GM10847 (cell line): Measurements from ENCODE around the gene PROS1.

ENCODE experiments used
- POLR2A ChIP-seq: IDR thresholded peaks from 2 replicates; pipeline ENCODE4 v1.6.1; 2011; ENCODE audit not compliant: insufficient read length; ENCODE audit errors: extremely low read depth

Gene PROS1

DNA sequence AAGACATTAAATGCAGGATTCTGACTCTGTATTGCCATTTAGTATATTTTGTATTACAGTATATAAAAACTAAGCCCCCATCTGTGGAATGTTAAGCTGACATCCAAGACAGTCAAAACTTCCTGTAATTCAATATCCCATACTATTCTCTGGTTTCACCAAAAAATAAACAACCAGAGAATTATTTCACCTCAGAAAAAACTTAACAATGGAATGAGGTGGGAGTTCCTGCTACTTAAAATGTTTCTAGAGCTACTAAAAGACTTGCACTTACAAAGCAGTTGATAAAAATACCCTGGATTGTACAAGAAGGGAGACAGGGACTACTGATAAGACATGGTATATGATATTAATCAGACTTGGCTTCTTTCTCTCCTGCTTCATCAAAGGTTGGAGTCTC is 14.6 kb upstream of the PROS1 start:
- TF ChIP-seq POLR2A: no peak

DNA sequence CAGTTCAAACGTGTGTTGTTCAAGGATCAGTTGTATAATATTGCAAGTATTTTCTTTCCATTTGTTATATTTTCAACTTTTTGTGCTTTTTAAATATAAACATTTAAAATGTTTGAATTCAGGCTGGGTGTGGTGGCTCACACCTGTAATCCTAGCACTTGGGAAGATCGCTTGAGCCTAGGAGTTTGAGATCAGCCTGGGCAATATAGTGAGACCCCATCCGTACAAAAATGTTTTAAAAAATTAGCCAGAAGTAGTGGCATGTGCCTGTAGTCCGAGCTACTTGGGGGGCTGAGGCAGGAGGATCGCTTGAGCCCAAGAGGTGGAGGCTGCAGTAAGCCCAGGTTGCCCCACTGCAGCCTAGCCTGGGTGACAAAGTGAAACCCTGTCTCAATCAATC is 10.9 kb upstream of the PROS1 start:
- TF ChIP-seq POLR2A: no peak

GRCh38 chr3:93983408-93983807 is 9.7 kb upstream of the PROS1 start:
- no peak for TF ChIP-seq POLR2A

DNA sequence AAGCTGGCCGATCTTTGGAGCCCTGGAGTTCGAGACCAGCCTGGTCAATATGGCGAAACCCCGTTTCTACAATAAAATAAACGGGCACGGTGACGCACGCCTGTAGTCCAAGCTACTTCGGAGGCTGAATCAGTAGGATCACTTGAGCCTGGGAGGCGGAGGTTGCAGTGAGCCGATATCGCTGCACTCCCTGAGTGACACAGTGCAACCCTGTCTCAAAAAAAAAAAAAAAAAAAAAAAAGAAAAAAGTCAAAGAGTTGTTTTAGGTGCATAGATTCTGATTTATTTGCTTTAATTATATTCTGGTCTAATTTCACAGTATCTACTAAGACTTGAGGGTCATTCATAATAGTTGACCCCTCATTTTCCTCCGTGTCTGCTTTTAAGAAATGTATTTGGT is 8.0 kb upstream of the PROS1 start:
- TF ChIP-seq POLR2A: no peak

- TF ChIP-seq POLR2A: peak; percentile 43
Measured at GRCh38 chr3:93979850-93980676, 6.4 kb upstream of the PROS1 start, which contains the start of gene ARL13B. ARL13B (plus strand) TSS chr3:93980155; CDS start chr3:93980424, 269 bp downstream.

- TF ChIP-seq POLR2A: no peak
Measured at GRCh38 chr3:93969997-93970396, 3.7 kb downstream of the PROS1 start.

DNA sequence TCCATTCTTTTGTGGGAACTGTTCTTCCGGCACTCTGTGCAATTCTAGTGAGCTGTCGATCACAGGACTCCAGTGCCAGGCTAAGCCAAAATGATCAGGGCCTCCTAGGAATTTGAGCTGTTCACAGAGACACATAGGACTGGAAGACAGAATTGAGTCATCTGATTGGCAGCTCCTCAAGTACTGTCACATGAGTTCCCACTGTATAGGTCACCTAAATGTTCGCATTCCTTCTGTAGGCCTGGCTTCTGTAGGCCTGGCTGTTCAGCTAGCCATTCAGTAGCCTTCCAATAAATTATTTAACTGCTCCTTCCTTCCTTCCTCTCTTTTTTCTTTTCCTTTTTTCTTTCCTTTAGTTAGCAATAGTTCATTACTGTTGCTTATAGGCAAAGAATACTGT is 4.3 kb downstream of the PROS1 start:
- TF ChIP-seq POLR2A: no peak

GRCh38 chr3:93962798-93963197 is 10.9 kb downstream of the PROS1 start:
- no peak for TF ChIP-seq POLR2A

- no peak for TF ChIP-seq POLR2A
Measured at GRCh38 chr3:93961489-93961888, 12.2 kb downstream of the PROS1 start.

DNA sequence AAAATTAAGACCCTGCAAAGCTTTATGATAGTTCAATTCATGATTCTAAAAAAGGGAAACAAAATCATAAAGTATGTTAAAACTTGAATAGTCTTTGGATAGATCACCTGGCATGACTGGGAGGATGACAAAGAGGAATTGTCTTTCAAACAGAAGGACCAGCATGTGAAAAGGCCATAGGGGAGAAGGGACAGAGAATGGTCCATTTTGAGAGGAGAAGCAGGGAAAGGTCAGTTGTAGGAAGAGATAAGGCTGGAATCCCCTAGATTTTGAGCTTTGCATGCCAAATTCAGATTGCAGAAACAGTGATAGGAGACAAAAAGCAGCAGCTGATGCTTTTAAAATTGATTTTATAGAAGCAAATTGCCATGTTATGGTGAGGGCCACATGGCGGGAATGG is 12.7 kb downstream of the PROS1 start:
- TF ChIP-seq POLR2A: no peak

DNA sequence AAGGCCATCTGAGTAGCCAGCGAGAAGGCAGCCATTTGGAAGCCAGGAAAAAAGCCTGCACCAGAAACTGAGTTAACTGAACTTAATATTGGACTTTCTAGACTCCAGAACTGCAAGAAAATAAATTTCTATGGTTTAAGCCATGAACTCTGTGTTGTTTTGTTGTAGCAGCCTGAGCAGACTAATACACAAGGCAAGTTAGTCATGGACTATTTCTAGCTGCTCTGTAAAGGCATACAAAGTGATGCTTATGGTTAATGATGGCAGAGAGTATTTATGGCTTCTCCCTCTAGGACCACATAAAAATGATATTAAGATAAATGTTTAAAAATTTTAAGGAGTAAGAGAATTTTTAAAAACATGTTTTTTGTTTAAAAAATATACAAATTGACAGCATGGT is 37.1 kb downstream of the PROS1 start:
- TF ChIP-seq POLR2A: no peak

DNA sequence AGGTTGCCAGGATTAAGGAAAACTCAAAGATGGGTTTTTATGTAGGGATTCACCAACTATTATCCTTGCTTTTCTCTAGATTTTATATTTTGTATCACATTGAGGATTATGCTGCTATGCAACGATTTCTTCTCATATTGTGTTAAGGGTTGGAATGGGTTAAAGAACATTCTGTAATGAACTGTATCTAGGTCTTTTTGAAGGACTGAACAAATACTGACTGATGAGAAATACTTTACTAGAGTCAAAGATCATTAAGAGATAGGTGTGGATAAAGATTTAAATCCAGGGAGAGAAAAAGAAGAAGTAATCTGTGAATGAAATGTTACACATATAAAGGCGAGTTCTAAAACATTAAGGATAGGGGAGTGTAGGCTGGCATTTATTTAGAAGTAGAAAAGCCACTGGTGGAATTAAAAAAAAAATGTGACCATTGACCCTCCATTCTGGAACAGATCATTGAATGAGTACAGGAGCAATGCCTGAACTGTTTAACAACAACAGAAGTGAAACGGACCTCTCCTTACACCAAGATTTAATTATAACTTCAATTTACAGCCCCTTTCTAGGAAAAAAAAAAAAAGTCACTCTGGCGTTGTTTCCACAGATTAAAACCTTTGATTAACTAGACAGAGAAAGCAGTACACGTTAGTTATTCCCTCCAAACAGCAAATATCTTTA is 39.2 kb downstream of the PROS1 start:
- no peak for TF ChIP-seq POLR2A

DNA sequence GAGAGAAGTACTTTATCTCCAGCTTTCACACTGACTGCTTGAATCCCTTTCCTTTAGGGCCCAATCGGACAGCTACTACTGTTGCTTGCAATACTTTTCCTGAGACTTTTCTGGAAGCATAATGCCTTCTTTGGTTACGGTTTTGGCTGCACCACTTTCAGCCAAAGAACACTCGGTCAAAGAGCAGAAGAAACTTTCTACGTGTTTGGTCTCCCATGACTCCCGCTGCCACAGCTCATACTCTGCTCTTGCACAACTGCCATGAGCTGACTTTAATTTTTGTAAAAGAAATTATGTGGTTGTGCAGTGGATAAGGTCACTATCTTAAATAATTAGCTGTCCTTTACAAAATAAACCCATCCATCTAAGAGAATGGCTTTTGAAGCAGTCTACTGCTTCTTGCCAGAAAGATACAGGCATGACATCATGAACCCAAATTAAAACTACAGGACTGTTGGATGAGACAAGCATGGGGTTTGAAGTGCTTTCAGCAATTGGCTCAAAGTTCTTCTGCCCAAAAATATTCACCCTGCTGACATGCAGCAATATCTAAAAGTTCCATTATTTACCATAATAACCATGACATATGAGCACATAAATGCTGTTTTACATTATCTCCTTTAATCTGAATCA is 42.0 kb downstream of the PROS1 start:
- TF ChIP-seq POLR2A: no peak

DNA sequence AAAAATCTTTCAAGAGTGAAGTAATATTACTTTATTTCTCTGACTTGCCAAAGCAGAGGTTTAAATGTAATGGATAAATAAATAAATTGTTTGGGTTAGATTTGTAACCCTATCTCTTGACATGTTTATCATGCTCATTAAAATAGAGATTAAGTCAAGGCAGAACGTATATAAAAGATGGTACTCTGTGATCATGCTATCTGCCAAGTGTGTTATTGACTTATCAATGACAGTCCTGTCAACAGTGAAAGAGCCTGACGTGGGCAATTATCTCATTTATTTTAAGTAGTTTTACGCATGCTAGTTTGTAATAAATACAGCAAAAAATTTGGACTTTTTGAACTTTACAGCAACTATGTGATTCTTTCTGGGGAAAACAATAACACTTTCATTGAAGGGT is 43.7 kb downstream of the PROS1 start:
- TF ChIP-seq POLR2A: no peak

DNA sequence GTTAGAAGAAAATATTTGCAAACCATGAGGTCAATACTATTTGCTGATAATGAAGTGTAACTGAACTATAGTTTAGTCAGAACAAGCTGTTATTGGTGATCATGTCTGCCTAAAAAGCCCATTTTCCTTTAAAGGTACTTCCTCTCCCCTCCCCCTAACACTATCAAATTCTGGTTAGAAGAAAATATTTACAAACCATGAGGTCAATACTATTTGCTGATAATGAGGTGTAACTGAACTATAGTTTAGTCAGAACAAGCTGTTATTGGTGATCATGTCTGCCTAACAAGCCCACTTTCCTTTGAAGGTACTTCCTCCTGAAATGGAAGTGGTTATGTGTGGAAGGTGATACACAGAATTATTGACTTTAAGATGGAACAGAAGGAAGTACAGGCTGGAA is 46.9 kb downstream of the PROS1 start:
- TF ChIP-seq POLR2A: no peak

DNA sequence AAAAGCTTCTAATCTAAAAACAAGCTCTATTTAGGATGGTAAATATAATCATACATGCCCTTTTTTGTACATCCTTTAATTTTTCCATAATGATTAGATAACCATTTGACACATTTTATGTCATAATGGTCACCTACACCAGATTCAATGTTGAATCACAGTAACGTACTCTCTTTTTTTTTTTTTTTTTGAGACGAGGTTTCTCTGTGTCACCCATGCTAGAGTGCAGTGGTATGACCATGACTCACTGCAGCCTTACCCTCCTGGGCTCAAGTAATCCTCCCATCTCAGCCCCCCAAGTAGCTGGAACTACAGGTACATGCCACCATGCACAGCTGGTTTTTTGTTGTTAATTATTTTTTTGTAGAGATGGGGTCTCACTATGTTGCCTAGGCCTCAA is 49.2 kb downstream of the PROS1 start:
- no peak for TF ChIP-seq POLR2A
